Activated T-helper 1 cell treated with Interleukin-2 at 50 U/mL for 16 hours (primary cell): Measurements from ENCODE around the gene ZC3H4.

Experiments used
- DNase-seq: peaks from one replicate; pipeline ENCODE4 v3.0.0-alpha.2; 2020; ENCODE audit warnings: low read depth

The ZC3H4 gene

DNA sequence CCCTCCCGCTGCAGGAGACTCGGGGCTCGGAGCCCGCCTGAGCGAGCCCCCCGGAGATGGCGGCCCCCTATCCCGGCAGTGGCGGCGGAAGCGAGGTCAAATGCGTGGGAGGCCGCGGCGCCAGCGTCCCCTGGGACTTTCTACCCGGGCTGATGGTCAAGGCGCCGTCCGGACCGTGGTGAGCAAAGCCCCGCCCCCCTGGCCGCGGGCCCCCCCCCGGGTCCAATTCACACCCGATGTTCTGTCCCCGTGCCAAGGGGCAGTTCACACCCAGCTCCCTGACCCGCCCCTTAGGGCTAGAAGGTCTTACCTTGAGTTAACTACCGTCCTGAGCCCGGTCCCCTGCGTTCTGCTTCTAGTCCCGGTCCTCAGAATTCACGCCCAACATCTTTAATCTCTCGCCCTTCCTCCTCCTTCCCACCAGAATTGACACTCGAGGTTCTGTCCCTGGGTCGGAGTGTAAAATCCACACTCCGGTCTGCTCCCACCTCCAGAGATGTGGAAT, 92.5 kb downstream of the ZC3H4 start:
- no peak for DNase-seq

DNA sequence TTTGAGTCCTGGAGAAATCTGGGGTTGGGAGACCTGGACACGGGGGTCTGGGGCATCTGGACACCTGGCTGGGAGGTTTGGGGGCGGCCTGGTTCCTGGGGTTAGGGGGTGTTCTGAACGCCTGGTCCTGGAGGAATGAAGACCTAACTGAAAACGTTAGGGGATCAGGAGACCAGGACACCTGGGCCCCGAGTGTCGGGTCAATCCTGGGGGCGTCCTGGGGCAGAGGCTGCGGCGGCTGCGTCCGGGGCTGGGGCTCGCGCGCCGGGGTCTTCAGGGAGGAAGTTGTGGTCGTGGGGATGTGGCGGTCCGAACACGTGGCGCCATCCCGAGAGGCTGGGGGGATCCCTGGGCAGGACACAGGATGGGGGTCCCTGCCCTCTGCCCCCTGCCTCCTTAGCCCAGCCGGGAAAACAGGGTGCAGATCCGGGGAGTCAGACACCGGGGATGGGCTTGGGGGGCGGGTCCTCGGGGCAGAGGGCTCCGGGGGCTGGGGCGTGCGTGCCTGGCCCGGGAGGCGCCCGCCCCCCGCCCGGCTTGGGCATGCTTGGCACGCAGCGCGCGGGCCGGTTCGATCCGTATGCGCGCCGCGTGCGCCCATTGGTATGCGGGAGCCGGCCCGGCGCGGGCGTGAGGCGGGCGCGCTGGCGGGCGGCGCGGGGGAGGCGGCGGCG, 93.3 kb downstream of the ZC3H4 start:
- DNase-seq: no peak

DNA sequence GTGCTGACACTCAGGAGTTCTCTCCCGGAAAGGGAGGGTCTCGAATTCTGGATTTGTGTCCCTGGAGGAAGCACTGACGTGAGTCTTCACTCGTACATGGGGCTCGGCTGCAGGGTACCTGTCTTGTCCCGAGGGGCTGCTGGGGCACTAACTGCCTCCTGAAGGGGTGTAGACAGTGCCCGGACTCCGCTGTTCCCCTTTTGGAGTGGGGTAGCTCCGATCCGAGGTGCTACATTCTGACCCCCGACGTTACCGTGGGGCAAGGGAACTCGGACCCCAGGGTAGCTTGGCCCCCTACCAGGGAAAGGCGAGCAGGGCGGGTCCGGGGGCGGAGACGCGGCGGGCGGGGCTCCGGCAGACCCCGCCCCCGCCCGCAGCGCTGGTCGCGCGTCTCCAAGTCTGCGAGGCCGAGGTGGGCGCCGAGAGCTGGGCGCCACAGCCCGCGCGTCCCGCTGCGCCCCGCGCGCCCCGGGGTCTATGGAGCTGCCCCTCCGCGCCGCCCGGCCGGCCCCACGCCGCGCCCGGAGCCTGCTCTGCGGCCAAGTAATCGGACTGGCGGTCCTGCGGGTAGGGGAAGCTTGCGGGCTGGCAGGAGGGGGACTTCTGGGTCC, 94.0 kb downstream of the ZC3H4 start, which contains the start of gene NPAS1:
NPAS1 (plus strand) TSS at position 407 of the 611 bp plus-strand sequence. CDS start 1,211 bp downstream, outside the sequence.
- DNase-seq: no peak

GRCh38 chr19:47018923-47019322, 94.7 kb downstream of the ZC3H4 start:
- DNase-seq: no peak
